NAMALWA (cell line): ENCODE results near the gene EIF1AD.
"Not testable (repeated sequence)": the region's sequence is repeated elsewhere in the genome, so short reads cannot be mapped to it uniquely, and the experiment has no call there.

Experiments
- DNase-seq: peaks from one replicate; pipeline ENCODE4 v3.0.0-alpha.2; 2015; ENCODE audit warnings: low spot score

Gene EIF1AD

GRCh38 chr11:66022401-66023185 is 20.6 kb upstream of the EIF1AD start:
- peak; percentile 82 for DNase-seq

GRCh38 chr11:66020618-66021357 is 18.8 kb upstream of the EIF1AD start:
- no peak for DNase-seq

GRCh38 chr11:66020212-66020611 is 18.3 kb upstream of the EIF1AD start:
- DNase-seq: no peak

- DNase-seq: no peak
Observed at GRCh38 chr11:66017321-66017720, 15.4 kb upstream of the EIF1AD start.

- no peak for DNase-seq
Observed at GRCh38 chr11:66016793-66017177, 14.8 kb upstream of the EIF1AD start.

- no peak for DNase-seq
Observed at GRCh38 chr11:66015936-66016792, 14.2 kb upstream of the EIF1AD start.

GRCh38 chr11:66015454-66015881 is 13.5 kb upstream of the EIF1AD start:
- DNase-seq: no peak

- DNase-seq: no peak
Observed at GRCh38 chr11:66014804-66015453, 13.0 kb upstream of the EIF1AD start.

- DNase-seq: no peak
Observed at GRCh38 chr11:66013762-66014100, 11.8 kb upstream of the EIF1AD start.

- DNase-seq: no peak
Observed at GRCh38 chr11:66012946-66013761, 11.2 kb upstream of the EIF1AD start.

GRCh38 chr11:66012371-66012945 is 10.5 kb upstream of the EIF1AD start:
- DNase-seq: no peak

GRCh38 chr11:66011785-66012303 is 9.9 kb upstream of the EIF1AD start, which contains the start of gene CST6:
Gene CST6 (plus strand): TSS chr11:66012008. CDS start chr11:66012045, 37 bp downstream.
- no peak for DNase-seq

- no peak for DNase-seq
Observed at GRCh38 chr11:66011239-66011784, 9.4 kb upstream of the EIF1AD start.

- DNase-seq: not testable (repeated sequence)
Observed at GRCh38 chr11:66010036-66010435, 8.1 kb upstream of the EIF1AD start.

- no peak for DNase-seq
Observed at GRCh38 chr11:66008468-66009101, 6.6 kb upstream of the EIF1AD start.

GRCh38 chr11:66008095-66008467 is 6.1 kb upstream of the EIF1AD start:
- DNase-seq: no peak

- no peak for DNase-seq
Observed at GRCh38 chr11:66007201-66007634, 5.3 kb upstream of the EIF1AD start.

GRCh38 chr11:66006891-66007176 is 4.9 kb upstream of the EIF1AD start:
- DNase-seq: no peak

- no peak for DNase-seq
Observed at GRCh38 chr11:66006134-66006890, 4.4 kb upstream of the EIF1AD start.
